ENCODE results near the gene PAK5. TPM values are rescaled to one million over a fixed set of nuclear protein-coding genes. Genes with fewer than 3 reads are reported as not detected.

PAK5 gene
- total RNA-seq, 1 experiment from 2014 or later, result not detected

- H2AFZ ChIP-seq (ENCODE audit: low read length), result no peak overlapping the region
- DNase-seq (no peak), ATAC-seq (no peak)
- POLR2A ChIA-PET (ENCODE audit: unreplicated experiment), result no interaction called here
- no peaks in the 10 kb centered on the region for H3K36me3 ChIP-seq (ENCODE audit: low read depth, low read length)
- no peaks in the 10 kb centered on the region for H3F3A ChIP-seq (ENCODE audit: low read length, unreplicated experiment)
- no peak for TF ChIP-seq EZH2 (IDR thresholded peaks at IDR 0.05; ENCODE audit: low read length, unreplicated experiment)
- TF ChIP-seq EZH2phosphoT487 (IDR thresholded peaks at IDR 0.05; ENCODE audit: borderline replicate concordance, low read length), result no peak
- no peak for TF ChIP-seq CTCF (conservative IDR thresholded peaks at IDR 0.05; ENCODE audit: low read depth, low read length)
- no peak overlapping the region for H3K4me2 ChIP-seq (ENCODE audit: low read length)
- CTCF ChIA-PET, result no interaction called here
- no peaks in the 10 kb centered on the region for H4K20me1 ChIP-seq (ENCODE audit: low read length)
- BruUV-seq (replicated peaks), result no TSS peak
- intact Hi-C loops (cut with micrococcal nuclease), result no loop called here
- no peak overlapping the region for H3K27ac ChIP-seq (ENCODE audit: low read length)
- H3K9me2 ChIP-seq (replicated peaks; ENCODE audit: low read length), result no peaks in the 10 kb centered on the region
- H3K9ac ChIP-seq (ENCODE audit: low read length), result no peak overlapping the region
- H3K9me3 ChIP-seq (ENCODE audit: low read length), result no peaks in the 10 kb centered on the region
- no peaks in the 10 kb centered on the region for H3K79me2 ChIP-seq (ENCODE audit: low read length)
- no peaks in the 10 kb centered on the region for H3K27me3 ChIP-seq (ENCODE audit: low read length)
- no peak overlapping the region for H3K4me3 ChIP-seq (ENCODE audit: low read length)
- H3K4me1 ChIP-seq (ENCODE audit: insufficient read depth, low read length), result no peaks in the 10 kb centered on the region
Measured at GRCh38 chr20:9498322-9498721, 340.6 kb downstream of the PAK5 start.

GRCh38 chr20:9496155-9496554, 342.7 kb downstream of the PAK5 start:
- H3F3A ChIP-seq (ENCODE audit: low read length, unreplicated experiment), result no peaks in the 10 kb centered on the region
- no peak for DNase-seq

More at GRCh38 chr20:9496155-9496554, 342.7 kb downstream of the PAK5 start:
- Histone ChIP-seq H3K9me3 (ENCODE audit: low read length) (no peaks in the 10 kb centered on the region), H3K79me2 (ENCODE audit: low read length) (no peaks in the 10 kb centered on the region), H4K20me1 (ENCODE audit: low read length) (no peaks in the 10 kb centered on the region), H3K9me2 (replicated peaks; ENCODE audit: low read length) (no peaks in the 10 kb centered on the region), H3K27ac (ENCODE audit: low read length) (no peak overlapping the region), H3K36me3 (ENCODE audit: low read depth, low read length) (no peaks in the 10 kb centered on the region), H3K4me1 (ENCODE audit: insufficient read depth, low read length) (peaks cover 19% of the 10 kb centered on the region), H3K9ac (ENCODE audit: low read length) (no peak overlapping the region), H3K27me3 (ENCODE audit: low read length) (no peaks in the 10 kb centered on the region), H2AFZ (ENCODE audit: low read length) (no peak overlapping the region), H3K4me3 (ENCODE audit: low read length) (no peak overlapping the region), H3K4me2 (ENCODE audit: low read length) (no peak overlapping the region)
- ATAC-seq, result no peak
- POLR2A ChIA-PET (ENCODE audit: unreplicated experiment), result interaction anchor here (0.6 kb wide), 1 partner anchor 196 kb away, joined by 3 read pairs; no protein-coding TSS in a partner anchor
- no TSS peak for BruUV-seq (replicated peaks)
- intact Hi-C loops (cut with micrococcal nuclease), result no loop called here
- CTCF ChIA-PET, result no interaction called here
- TF ChIP-seq EZH2 (IDR thresholded peaks at IDR 0.05; ENCODE audit: low read length, unreplicated experiment), result no peak
- TF ChIP-seq CTCF (conservative IDR thresholded peaks at IDR 0.05; ENCODE audit: low read depth, low read length), result no peak
- TF ChIP-seq EZH2phosphoT487 (IDR thresholded peaks at IDR 0.05; ENCODE audit: borderline replicate concordance, low read length), result no peak

Data from PC-3 (cell line).